ENCODE results near the gene TSPAN13.

Gene TSPAN13

GRCh38 chr7:16753102-16753931, at the start of gene TSPAN13:
Gene TSPAN13, plus strand, starts transcription at chr7:16753755. Its CDS starts 213 bp downstream, at chr7:16753968.
- DNase-seq, result peak in 1 of 4 experiments; percentile 7

- no peak for DNase-seq
Observed at GRCh38 chr7:16708511-16708910, 45.0 kb upstream of the TSPAN13 start.

- no peak for DNase-seq
Observed at GRCh38 chr7:16708980-16709379, 44.6 kb upstream of the TSPAN13 start.

GRCh38 chr7:16710651-16711050, 42.9 kb upstream of the TSPAN13 start:
- DNase-seq, result no peak

GRCh38 chr7:16711730-16712129, 41.8 kb upstream of the TSPAN13 start:
- DNase-seq, result no peak

- no peak for DNase-seq
Observed at GRCh38 chr7:16712916-16713315, 40.6 kb upstream of the TSPAN13 start.

GRCh38 chr7:16715928-16716327, 37.6 kb upstream of the TSPAN13 start:
- no peak for DNase-seq

- DNase-seq, result no peak
Observed at GRCh38 chr7:16718111-16718656, 35.4 kb upstream of the TSPAN13 start.

GRCh38 chr7:16719699-16720098, 33.9 kb upstream of the TSPAN13 start:
- no peak for DNase-seq

- DNase-seq, result no peak
Observed at GRCh38 chr7:16721541-16721940, 32.0 kb upstream of the TSPAN13 start.

GRCh38 chr7:16724344-16724743, 29.2 kb upstream of the TSPAN13 start:
- no peak for DNase-seq

- no peak for DNase-seq
Observed at GRCh38 chr7:16726189-16726588, 27.4 kb upstream of the TSPAN13 start.

GRCh38 chr7:16727736-16728135, 25.8 kb upstream of the TSPAN13 start:
- no peak for DNase-seq

GRCh38 chr7:16728811-16729210, 24.7 kb upstream of the TSPAN13 start:
- DNase-seq, result no peak

- no peak for DNase-seq
Observed at GRCh38 chr7:16729541-16729940, 24.0 kb upstream of the TSPAN13 start.

GRCh38 chr7:16730937-16731336, 22.6 kb upstream of the TSPAN13 start:
- no peak for DNase-seq

- no peak for DNase-seq
Observed at GRCh38 chr7:16732828-16733227, 20.7 kb upstream of the TSPAN13 start.

GRCh38 chr7:16734148-16734726, 19.3 kb upstream of the TSPAN13 start:
- DNase-seq, result no peak

- DNase-seq, result no peak
Observed at GRCh38 chr7:16735020-16735419, 18.5 kb upstream of the TSPAN13 start.

- DNase-seq, result no peak
Observed at GRCh38 chr7:16738011-16738688, 15.4 kb upstream of the TSPAN13 start.

GRCh38 chr7:16739863-16740622, 13.5 kb upstream of the TSPAN13 start:
- no peak for DNase-seq

GRCh38 chr7:16740623-16740953, 13.0 kb upstream of the TSPAN13 start:
- no peak for DNase-seq

GRCh38 chr7:16740996-16741395, 12.6 kb upstream of the TSPAN13 start:
- no peak for DNase-seq

All from activated naive CD4-positive, alpha-beta T cell (primary cell).